ENCODE results near the gene HUWE1.
A peak's percentile ranks its signal among the peaks of the same experiment; 100 is the strongest.

Gene HUWE1

DNA sequence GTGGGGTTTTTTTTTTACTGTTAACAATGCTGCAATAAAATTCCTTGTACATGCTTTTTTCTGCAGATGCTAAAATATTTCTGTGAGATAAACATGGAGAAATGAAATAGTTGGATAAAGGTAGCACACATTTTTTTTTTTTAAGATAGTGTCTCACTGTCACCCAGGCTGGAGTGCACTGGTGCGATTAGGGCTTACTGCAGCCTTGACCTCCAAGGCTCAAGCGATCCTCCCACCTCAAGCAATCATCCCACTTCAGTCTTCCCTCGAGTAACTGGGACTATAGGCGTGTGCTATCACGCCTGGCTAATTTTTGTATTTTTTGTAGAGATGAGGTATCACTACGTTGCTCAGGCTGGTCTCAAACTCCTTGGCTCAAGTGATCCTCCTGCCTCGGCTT is 1.8 kb upstream of the HUWE1 start:
- no peak for DNase-seq (ENCODE audit: low read depth)

DNA sequence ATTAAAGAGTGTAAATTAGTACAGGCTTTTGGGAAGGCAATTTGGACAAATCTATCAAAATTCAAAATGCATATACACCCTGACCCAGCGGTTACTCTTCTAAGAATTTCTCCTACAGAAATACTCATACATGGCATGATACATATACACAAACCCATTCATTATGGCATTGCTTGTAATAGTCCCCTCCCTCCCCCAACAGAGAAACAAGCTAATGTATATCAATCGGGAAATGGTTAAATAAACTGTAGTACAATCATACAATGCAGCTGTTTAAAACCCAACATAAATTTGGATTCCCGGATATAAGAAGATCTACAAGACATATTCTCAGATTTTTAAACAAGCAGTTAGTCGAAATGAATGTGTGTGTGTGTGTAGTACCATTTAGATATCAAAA is 808 bp downstream of the HUWE1 start:
- DNase-seq (ENCODE audit: low read depth), result peak; percentile 6

DNA sequence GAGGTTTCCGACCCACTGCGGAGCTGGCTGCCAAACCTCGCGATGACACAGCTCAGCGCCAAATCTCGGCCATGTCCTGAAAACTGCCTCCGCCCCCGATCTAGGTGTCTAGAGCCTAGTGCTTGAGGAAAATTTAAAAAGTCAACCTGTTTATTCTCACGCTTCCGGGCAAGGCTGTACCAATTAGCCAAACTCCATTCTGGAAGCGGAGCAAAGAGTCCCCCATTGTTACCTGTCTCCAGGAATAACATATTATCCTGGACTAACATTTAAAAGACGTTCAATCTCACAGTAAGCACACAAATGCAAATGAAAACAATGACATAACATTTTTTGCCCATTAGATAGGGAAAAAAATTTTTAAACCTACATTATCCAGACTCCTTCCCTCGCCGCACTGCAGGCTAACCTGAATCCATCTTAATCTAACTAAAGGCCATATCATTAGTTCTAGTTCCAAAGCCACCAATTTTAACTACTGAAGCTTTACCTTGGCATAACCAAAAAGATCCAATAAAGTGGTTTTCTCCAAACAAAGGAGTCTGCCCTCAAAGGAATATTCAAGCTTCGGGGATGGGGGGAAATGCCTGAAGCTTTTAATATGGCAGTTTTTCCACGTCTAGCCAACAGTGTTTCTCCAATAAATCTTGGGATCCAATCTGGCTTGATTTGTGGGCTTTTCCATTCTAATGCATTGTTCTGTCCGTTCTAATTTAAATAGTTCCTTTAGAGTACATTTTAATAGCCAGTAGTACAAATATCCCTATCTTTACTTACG is 1.9 kb downstream of the HUWE1 start:
- peak; percentile 3 for DNase-seq (ENCODE audit: low read depth)

DNA sequence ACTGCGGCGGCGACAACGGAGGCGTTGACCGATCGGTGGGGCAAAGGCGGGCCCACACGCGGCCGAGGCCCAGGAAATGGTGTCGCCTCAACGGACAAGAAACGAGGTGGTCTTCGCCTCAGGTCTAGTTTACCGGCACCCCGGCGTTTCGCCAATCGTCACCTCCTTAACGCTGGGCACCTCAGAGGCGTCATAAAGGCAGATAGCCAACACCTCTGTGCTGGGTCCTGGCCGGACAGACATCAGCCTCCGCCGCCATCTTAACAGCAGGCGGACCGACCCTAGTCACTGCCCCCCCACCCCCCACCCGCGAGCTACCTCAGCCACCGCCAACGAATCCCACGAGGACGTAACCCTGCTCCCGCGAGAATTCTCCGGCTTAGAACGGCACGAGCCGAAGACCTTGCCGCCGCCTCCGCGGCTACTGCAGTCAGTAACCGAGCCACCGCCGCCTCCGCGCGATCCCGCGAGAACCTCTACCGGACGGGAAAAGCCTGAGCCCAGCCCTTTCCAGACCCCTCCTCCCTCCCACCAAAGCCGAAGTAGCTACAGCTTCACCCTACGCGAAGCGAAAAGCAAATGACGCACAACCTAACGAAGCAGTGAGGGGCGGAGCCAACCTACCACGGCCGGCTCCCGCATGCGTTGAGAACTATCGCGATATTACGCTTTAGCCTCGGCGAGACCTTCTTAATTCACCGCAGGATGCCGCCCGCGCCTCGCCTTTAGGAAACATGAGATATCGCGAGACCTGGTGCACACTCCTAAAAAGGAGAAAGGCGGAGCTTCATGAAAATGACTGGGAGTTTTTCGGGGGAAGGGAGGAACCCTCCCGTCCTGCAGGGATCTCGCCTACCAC is 2.7 kb downstream of the HUWE1 start:
- DNase-seq (ENCODE audit: low read depth), result peak; percentile 95

DNA sequence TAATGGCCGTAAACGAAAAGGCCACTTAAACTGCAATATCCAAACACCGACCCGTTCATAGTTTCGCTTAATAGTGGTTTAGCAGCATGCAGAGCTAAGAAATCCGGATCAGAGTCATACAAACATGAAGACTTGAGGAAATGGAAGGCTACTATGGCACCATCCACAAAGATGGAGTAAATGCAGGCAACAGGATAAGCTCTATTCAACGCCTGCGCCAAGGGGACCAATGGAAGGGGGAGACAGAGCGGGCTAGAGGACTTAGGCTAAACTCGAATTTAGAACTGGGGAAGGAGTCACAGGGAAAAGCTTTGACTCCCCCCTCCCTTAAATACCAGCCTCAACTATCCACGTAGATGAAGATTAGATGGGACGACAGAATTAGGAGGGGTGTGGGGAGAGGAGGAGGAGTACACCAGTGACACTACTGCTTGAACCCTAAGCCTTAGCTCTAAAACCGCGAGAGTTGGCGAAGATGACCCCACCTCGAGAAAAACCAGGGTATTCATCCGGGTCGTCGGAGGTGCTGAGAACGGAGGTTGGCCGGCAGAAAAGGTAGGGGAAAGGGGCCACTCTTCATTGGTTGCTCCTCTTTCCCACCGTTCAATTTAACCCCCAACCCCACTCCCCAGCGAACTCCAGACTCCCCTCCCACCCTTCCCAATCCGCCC is 3.5 kb downstream of the HUWE1 start:
- peak; percentile 68 for DNase-seq (ENCODE audit: low read depth)

DNA sequence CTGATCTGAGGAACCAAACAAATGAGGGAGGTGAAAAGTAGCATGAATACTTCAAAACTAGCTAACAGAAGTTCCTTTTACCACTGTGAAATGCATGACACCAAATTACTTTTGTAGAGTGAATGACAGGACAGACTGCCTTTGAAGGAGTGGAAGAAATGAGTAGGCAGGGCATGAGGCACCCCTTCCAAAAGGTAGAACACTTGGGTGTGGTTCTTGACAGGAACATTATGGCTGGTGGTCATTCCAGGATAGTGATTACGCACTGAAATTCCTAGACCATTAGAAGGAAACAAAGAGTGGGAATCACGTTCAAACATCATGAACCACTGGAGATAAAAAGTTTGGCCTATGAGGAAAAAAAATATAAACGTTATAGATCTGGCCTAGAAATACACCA is 4.9 kb downstream of the HUWE1 start:
- DNase-seq (ENCODE audit: low read depth), result peak; percentile 20

DNA sequence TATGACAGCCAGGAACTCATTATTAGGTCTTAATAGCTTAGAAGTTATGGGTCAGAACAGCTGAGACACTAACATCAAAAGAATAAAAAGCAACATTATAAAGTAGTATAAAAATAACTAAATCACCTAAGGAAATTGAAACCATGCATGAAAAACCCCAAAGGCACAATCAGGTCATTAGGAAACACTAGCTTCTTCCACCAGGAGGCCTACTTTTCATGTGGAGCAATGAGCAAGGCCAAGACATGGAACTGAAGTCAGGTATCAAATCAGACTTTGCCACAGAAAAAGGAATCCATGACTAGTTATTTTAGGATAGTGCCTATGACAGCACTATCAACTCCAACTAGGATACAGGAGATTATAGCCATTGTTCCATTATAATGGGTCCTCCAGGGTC is 7.9 kb downstream of the HUWE1 start:
- peak; percentile 9 for DNase-seq (ENCODE audit: low read depth)

DNA sequence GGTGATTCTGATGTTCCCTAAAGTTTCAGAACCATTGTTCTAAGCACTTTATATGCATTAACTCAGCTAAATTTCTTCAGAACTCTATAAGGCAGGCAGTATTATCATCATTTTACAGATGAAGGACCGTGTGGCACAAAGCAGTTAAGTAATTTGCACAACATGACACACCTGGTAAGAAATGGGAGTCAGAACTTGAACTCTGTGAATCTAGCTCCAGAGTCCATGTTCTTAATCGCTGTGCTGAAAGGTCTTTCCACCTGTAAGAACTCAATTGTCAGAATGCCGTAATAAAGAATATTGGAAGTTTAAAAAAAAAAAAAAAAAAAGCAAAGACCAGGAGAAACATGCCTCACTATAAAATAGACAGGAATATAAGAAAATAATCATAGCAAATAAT is 9.2 kb downstream of the HUWE1 start:
- DNase-seq (ENCODE audit: low read depth), result no peak

DNA sequence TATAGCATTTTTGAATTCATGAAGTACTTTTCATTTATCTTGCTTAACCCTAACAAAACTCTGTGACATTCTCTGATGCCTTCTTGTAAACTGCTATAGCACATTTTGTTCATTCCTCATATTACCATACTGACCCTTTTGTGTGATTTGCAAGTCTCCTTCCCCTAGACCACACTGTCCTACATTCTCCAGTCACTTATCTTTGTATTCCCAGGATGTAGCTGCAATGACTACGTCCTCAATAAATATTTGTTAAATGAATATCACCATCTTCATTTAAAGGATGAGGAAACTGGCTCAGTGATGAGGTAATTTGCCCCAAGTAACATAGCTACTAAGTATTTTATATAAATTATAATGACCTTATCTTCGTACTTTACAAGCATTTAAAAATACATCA is 11.9 kb downstream of the HUWE1 start:
- DNase-seq (ENCODE audit: low read depth), result peak; percentile 23

DNA sequence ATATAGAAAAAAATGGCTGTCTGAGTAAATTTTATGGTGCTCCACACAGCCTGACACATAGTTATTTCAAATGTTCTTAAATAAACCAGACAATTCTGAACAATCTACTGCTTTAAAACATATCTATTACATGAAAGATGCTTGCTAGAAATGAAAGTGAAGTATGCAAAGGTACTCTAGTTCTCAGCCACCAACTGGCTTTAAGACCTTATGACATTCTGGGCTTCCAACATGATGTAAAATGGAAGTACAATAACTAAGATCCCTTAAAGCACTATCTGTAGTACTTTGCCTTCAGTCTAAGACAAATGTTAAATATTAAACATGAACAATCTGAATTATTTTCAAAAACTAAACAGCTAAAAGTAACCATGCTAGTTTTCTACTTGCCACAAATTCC is 17.3 kb downstream of the HUWE1 start:
- DNase-seq (ENCODE audit: low read depth), result no peak

DNA sequence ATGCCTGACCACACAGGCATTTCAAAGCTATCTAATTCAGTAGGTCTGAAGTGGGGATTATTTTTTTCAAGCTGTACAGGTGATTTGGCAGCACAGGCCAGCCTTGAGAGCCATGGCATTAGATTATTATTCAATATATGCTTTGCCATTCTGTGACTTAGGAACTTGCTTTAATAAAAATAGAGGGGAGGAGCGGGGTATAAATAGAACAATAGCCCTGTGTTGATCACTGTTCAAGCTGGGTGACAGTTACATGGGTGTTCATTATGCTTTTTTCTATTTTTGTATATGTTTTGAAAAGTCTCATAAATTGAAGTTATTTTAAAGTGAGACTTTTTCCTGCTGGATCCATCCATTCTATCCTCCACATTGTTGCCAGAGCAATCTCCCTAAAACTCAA is 20.3 kb downstream of the HUWE1 start:
- DNase-seq (ENCODE audit: low read depth), result no peak

DNA sequence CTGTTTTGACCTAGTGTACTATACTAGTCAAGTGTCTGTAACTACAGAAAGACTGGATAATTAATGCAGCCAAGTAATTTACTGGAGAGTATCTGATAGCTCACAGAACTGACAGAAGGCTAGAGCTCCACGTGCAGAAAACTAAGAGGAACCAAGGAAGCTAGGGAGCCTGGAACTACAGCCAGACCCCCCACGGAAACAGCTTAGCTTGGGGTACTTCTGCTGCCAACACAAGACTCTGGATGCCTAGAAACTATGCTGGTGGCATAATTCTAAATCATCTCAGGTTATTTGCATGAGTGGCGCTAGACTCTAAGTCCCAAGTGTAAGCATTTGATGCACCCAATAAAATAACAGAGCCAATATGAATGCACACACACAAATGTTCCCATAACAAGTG is 26.5 kb downstream of the HUWE1 start:
- DNase-seq (ENCODE audit: low read depth), result no peak

DNA sequence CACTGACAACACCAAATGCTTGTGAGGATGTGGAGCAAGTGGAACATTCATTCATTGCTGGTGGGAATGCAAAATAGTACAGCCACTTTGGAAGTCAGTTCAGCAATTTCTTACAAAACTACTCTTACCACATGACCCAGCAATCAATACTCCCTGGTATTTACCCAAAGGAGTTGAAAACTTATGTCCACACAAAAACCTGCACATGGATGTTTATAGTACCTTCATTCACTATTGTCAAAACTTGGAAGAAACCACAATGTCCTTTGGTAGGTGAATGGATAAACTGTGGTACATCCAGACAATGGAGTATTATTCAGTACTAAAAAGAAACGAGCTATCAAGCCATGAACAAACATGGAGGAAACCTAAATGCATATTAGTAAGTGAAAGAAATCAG is 27.5 kb downstream of the HUWE1 start:
- DNase-seq (ENCODE audit: low read depth), result no peak

DNA sequence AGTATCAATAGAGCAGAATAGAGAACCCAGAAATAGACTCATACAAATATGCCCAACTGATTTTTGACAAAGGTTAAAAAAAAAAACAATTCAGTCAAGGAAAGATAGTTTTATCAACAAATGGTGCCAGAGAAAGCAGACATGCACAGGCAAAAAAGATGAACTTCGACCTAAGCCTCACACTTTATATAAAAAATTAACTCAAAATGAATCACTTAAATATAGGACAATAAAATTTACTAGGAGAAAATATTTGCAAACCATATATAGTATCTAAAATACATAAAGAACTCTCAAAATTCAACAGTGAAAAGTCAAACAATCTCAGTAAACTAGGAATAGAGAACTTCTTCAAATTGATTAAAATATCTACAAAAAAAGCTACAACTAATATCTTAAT is 29.7 kb downstream of the HUWE1 start:
- DNase-seq (ENCODE audit: low read depth), result no peak

DNA sequence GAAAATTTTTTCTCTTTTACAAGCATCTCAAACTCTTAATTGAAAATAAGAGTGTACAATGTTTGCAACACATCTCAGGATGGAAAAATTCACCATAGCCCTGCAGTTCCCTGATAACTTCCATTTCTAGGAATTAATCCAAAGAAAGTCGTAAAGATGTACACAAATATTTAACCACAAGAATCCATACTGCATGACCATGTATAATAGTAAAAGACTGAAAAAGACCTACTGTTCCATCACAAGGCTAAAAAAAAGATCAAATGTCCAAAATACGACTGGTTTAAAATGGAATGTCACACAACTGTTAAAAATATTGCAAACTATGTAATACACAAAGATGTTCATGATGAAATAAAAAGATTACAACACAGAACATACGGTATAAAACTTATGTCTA is 32.1 kb downstream of the HUWE1 start:
- peak; percentile 18 for DNase-seq (ENCODE audit: low read depth)

DNA sequence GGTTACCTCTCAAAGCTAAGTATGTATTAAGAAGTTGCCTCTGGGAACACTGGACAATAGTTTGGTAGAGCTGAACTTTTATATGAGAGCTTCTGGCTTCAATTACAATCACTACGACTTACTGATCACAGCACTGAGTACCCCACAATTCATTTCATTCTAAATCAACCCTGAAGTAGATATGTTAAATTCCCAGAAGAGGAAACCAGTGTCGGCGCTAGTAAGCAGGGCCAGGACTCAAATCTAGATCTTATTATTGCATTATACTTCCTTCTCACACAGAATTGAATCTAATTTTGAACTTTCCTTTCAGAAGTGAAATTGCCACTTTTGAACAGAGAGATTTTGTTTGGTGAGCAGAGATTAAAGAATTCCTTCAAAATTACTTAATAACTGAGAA is 41.8 kb downstream of the HUWE1 start:
- DNase-seq (ENCODE audit: low read depth), result no peak

DNA sequence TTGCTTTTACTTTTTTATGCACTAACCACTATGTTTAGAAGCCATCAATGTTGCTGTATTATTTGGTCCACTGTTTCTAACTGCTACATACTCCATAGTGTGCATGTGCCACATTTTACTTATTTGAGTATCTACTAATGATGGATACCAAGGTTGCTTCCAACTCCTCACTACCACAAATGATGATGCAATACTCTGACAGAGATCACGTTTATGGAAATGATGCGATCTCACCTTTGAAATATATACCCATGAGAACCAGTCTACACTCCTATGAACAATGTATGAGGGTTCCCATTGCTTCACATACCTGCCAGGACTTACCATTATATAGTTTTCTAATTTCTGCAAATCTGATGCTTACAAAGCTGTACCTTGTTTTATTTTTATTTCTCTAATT is 44.2 kb downstream of the HUWE1 start:
- DNase-seq (ENCODE audit: low read depth), result no peak

DNA sequence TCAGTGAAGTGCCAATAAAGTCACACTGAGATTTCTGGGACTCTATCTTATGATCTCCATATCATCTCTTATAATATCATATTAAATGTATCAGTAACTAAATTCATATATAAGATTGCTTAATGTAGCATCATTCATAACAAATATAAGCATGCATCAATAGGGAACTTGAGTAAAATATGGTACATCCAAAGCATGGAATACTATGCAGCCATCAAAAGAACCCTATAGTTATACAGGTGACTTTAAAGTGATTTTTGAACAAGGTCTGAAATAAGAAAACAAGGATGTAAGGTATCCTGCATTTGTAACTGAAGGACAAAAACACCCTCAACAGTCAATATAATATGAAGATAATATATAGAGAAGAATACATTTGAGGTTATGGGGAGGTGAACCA is 47.3 kb downstream of the HUWE1 start:
- no peak for DNase-seq (ENCODE audit: low read depth)

DNA sequence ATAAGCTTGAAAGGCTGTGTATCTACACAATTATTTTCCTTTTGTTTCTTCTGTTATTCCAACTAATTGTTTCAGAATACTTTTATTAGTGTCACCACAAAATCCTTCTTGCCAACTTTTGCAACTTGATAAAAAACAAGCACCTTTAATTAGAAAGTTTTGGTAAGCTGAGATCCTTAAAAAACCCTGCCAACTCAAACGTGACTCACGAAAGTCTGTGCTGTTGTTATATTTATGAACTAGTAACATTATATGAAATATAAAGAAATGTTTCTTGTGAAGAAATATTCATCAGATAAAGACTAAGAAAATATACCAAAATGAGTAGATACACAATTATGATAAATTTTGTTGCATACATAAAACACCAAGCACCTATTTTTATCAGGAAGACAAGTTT is 49.0 kb downstream of the HUWE1 start:
- DNase-seq (ENCODE audit: low read depth), result no peak

DNA sequence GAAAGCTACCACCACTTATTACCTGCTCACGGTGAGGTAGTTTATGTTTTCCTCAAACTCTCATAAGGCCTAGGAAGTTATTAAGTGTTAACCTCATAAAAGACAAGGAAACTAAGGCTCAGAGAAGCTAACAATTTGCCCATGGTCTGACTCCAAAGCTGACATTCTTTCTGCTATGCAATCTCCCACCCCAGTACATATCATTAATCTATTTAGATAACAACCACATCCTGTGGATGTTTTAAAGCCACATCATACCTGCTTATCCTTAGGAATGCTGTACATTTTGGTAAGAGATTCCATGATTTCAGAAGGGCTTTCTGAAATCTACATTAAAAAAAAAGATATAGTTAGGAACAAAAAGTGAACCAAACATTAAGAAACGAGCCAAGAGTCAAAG is 55.4 kb downstream of the HUWE1 start:
- peak; percentile 56 for DNase-seq (ENCODE audit: low read depth)

DNA sequence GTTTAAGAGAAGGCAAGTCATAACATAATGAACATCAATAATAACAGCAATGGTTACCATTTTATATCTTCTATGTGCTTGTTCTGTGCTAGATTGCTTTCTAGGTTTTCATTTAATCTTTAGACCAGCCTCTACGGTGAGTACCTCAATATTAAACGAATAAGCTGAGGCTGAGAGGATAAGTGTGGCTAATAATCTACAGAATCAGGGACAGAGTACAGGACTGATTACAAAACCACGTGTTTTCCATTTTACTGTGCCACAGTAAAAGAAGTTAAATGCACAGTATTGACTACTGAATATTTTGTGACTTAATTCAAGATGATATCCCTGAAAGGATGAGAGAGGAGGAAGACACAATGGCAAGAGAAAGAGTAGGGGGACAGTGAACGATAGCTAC is 56.3 kb downstream of the HUWE1 start:
- no peak for DNase-seq (ENCODE audit: low read depth)

DNA sequence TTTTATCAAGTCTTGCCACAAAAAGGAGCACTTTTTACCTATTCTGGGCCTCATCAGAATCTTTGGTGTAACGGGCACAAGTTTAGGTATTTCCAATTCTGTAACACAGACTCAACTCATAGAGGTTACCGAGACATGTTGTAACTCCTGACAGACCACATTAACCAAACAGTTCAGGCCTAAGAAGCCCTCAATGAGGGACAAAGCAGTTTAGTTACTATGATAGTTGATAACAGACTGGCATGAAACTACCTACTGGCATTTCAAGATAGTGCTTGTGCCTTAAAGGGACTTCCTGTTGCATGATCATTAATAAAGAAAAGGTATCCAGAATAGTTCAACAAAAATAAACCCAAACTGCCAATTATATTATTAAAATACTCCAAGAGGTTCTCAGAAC is 64.1 kb downstream of the HUWE1 start:
- no peak for DNase-seq (ENCODE audit: low read depth)

DNA sequence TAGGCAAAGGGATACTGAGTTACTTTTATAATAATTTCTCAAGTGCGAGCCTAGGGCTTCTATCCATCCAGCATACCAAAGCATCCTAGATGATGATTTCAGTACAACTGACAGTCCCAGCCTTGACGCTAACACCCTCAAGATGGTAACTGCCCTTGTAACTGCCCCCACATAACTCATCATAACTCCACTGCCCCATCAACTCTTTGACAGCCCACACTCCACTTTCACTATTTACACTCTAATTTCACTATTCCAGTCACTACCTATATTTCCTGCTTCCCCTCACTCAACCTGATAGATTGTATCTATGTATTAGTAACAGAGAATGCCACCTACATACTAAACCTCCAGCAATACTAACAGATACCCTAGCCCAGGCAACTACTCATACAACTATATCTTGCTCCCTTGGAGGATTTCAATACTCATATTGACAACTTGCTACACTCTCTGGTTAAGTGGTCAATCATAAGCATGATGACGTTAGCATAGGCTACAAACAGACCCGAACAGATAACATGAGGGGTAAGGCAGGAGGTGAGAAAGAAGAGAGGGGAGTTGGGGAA is 65.0 kb downstream of the HUWE1 start:
- DNase-seq (ENCODE audit: low read depth), result no peak
